Medulla oblongata (tissue), 1 donor: ENCODE data around the gene CERS6.

Experiments
- DNase-seq: peaks from one replicate; pipeline ENCODE4 v3.0.0-alpha.2; 2015; ENCODE audit errors: extremely low spot score

The CERS6 gene

DNA sequence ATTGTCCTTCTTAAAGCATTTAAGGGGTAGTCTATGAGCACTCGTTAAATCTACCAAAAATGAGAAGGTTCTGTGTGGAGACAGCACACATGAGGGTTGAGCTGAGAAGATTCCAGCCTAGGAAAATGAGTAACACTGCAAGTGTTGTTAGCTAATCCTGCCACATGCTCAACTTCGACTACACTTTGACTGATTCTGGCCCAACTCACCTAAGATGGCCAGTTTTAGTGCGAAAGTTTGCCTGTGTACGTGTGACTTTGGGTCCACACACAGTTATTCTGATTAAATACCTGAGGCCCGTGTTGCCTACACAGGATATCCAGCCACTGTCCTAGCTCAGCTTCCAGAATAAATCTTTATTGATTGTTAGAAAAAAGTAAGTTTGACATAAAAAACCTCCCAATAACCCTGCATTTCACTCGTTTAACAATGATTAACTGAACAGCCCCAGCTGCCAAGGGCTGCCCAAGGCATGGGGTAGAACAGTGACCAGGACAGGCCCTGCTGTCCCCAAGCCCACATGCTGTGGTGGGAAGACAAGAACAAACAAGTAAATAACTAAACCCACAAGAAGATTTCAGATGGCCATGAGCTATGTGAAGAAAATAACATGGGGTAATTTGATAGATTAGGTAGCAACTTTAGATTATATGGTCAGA is 14.7 kb upstream of the CERS6 start:
- DNase-seq = no peak

DNA sequence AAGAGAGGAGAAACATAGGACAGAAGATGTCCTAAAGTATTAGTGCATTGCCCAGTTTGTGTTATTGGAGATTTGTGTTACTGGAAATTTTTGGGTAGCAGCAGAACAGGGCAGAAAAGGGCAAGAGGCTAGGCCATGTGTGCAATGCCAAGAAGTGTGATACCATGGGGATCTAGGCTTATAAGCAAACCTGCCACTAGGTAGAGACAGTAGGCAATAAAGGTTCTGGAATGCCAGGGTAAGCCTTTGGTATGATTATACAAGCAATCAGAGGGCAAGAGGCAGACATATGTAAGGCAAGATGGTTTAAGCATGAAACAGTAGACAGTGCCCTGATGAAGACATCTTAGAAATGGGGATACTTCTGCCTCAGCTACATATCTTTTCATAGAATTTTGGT is 12.3 kb upstream of the CERS6 start:
- no peak for DNase-seq

DNA sequence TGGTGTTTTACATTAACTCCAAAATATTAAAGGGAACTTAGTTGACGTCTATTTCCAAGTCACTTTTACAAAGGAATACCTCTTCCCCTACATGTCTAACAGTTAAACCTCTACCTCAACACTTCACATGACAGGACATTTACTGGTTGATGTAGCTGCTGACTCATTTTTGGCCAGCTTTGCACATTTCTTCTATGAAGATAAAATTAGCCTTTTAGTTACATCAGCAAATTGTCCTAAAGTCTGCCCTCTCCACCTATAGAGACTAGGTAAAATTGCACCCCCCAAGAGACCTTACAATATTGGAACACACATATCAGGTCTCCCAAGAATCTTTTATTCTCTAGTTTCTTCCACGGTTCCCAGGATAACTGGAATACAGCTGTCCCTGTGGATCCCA is 10.1 kb upstream of the CERS6 start:
- no peak for DNase-seq

DNA sequence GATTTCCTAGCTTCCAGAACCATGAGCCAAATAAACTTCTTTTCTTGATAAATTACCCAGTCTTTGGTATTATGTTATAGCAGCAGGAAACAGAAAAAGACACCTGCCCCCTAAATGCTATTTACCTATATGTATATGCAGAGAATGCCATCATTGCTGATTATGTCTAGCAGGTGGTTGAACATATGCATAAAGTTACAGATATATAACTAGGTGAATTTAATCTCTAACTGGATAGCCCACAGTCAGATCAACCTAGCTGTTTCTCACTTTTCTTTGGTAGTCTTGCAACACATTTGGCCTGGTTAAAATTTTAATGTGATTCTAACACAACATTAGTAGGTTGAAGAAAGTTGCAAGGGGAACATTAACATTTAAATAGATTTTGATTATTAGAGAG is 7.1 kb upstream of the CERS6 start:
- no peak for DNase-seq

DNA sequence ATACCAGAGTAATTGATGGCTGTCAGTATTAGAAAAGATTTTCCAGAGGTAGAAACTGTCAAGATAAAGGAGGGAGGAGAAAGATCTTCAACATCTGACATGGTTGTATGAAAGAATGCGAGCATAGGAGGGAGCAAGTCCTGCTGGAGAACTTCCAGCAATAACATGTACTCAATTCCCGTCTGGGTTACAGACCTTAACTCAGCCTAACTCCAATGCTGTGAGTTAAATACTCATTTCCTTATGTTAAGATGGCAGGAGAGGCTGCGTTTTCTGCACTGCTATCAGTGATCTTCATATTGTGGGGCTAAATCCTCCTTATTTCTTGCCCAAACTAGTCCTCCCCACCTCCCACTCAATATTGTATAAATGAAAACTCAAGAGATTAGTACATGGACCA is 6.7 kb upstream of the CERS6 start:
- DNase-seq = no peak

DNA sequence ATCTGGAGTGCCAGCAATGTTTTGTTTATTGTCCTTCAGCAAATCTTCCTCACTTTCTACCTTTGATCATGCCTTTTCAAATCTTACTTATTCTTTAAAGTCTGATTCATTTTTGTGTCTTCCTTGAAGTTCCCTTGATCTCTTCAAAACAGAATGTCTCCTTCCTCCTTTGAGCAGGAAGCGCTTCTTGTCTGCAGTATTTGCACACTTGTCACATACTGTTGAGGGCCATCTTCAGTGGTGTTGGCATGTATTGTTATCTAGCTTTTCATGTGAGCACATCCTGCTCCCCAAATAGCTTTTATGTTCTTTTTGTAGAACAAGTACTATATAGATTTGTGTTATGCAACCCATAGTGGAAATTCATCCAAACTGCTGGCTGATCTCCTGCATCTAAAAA is 5.9 kb upstream of the CERS6 start:
- no peak for DNase-seq

DNA sequence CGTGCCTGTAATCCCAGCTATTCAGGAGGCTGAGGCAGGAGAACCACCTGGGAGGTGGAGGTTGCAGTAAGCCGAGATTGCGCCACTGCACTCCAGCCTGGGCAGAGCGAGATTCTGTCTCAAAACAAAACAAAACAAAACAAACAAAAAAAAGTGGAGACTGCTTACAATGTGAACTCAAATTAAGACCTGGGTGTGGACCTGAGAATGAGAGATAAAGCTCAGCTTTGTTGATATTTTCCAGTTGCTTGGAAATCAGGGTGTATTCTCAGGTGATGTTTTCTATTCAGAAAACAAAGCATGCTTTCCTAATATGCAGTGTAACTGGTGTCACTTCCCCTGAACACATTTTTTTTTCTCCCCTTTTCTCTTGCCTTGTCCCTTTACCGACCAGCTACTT is 5.3 kb upstream of the CERS6 start:
- no peak for DNase-seq

DNA sequence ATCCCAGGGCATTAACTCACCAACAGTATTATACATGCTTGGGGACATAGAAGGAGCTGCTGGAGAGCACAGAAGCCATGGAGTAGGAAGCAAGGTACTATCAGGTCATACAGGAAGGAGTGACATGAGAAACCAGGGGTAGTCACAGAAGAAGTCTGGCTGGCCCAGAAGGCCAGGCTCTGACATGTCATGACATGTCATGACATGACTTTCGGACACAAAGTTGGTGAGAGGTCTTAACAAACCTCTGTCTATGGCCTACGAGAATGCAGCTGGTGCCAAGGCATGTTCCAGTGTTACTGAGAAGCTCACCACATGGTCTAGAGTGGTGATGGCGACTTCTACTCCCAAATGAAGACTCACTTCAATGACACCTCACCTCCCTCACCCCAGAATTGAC is 3.3 kb upstream of the CERS6 start:
- DNase-seq = no peak

DNA sequence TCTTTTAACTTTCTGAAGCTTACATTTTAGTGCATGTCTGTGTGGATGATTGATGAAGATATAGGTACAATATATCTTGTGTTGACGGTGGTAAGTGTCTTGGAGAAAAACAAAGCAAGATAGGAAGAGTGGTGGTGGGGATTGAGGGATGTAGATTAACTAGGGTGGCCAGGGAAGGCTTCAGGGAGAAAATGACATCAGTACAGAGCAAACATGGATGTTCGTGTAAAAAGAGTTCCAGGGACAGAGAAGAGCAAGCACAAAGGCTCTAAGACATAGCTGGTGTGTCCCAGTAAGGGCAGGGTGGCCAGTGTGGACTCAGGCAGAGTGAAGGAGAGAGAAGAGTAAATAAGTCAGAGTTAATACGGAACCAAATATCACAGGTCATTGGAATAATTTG is 2.7 kb upstream of the CERS6 start:
- DNase-seq = no peak

DNA sequence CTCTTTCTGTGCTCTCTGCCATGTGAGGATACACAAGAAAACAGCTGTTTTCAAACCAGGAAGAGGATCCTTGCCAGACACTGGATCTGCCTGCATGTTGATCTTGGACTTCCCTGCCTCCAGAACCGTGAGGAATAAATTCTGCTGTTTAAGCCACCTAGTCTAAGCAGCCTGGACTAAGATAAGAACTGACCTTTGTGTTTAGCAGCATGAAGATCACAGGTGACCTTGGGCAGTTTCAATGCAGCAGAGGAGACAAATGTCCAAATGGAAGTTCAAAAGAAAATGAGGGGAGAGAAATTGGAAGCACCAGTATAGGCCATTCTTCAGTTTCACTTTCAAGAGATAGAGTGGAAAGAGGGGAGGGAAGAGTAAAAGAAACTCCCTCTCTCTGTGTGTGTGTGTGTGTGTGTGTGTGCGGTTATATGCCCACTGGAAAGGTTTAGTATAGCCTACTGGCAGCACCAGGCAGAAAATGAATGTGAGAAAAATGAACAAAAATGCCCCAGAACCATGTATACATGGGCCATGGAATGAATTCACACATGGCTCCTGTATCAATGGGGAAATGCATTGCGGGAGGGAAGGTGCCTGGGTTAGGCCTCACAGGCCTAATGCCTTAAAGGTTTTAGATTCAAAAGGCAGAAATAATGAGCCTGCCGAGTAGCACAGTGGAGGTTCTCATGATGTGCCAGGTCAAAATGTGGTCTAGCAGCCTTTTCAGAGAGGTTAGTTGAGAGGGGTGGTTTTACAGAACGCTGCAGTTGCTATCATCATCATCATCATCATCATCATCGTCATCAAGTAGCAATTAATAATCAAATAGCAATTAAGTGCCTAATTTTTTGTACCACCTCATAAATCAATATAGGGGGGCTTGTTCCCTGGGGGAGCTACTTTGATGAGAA is 1.1 kb upstream of the CERS6 start:
- no peak for DNase-seq

DNA sequence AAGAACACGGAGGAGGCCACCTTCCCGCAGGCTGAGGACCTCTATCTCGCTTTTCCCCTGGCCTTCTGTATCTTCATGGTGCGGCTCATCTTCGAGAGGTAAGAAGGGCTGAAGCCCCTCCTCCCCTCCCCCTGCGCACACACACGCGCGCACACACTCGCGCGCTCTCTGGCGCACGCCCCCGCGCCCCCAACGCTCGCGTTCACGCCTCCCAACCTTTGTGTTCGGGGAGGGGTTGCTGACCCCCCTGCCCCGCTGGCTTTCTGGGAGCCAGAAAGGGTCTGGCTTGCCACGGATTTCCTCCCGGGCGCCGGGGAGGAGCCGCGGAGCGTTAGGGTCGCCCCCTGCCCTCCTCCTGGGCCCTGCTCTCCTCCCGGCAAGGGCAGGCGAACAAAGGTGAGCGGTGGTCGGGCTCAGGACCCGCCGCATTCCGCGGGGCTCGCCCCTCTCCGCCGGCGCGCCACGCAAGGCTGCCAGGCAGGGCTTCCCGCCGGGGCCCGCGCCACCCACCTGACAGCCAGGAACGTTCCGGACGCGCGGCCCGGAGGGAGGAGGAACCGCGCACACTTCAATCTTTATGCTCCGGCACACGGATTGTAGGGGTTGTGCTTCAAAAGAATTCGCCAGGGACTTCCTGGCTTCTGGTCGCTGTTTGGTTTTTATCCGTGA is 583 bp downstream of the CERS6 start:
- DNase-seq = peak; percentile 49

DNA sequence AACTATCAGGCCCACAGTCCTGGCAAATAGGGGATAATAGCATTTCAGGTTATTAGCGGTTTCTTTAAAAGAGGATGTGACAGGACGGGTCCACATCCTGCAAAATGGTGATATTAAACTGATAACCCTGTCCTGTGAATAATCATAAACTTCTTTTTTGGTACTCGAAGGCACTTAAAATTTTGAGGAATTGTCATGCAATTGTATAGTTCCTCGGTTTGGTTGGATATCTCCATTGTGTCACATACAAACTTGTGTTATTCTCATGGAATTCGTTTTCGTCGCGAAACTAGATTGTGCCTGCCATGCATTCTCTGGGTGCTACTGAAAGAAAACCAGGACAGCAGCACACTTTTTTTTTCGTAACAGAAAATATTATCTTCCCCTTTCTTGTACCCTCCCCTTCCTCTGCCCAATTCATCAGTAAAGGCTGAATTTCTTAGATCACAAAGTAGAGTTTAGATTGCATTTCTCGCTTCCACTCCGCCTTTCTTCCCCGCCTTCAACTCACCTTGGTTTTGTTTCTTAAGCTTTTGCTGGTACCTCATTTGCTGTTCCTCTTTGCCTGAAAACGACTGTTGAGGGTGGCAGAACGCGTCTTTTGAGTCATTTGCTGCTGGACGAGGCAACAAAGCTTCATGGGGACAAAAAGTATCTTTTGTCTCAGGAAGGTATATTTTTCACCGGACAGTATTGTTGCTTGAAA is 1.3 kb downstream of the CERS6 start:
- peak; percentile 31 for DNase-seq

DNA sequence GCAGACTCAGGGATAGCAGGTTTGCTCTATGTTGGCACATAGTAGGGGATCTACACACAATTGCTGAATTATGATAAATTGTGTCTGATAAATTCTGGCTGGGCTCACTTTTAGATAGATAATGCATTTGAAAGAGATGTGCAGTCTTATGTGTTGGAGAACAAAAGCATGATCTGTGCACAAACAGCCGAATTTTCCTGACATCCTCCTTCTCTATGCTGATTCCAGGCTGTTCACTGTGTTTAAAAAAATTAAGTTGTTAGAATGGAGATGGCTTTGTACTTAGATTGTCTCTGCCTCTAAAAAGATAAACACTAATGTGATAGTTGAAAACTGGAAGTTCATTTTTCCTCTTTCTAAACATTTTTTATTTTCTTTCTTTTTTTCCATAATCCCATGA is 2.1 kb downstream of the CERS6 start:
- no peak for DNase-seq

DNA sequence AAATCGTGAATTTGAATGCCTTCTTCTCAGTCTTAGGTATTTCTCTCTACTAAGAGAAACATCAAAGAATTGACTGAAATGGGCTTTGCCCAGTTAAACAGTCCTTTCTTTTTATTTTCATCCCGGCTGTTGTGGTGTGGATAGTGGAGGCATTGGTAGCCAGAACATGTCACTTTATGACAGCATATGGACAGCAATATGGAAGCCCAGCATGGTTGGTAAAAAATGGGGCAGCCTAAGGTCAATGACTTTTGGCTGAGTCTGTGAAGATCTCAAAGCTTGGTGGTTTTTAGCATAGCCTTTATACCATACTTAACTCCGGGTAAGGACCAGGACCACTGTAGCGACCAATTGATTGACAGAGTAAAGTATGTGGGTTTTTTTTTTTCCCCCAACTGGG is 3.2 kb downstream of the CERS6 start:
- no peak for DNase-seq

DNA sequence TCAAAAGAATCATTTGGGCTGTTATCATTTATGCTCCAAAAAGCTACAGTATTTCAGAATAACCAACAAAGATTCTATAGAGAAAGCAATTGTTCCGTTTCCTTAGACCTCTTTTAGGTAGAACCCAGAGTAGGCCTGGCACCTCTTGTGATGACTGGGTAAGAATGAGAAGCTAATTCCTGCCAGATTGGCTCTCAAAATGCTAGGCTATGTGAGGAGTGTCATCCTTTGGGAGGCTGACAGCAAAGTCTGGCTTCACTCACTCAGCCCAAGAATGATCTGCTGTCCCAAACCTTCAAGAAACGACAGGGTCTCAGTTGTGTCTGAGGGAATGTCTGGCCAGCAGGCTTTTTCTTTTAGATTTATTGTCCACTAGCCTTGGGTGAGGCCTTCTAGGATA is 4.5 kb downstream of the CERS6 start:
- DNase-seq = no peak

DNA sequence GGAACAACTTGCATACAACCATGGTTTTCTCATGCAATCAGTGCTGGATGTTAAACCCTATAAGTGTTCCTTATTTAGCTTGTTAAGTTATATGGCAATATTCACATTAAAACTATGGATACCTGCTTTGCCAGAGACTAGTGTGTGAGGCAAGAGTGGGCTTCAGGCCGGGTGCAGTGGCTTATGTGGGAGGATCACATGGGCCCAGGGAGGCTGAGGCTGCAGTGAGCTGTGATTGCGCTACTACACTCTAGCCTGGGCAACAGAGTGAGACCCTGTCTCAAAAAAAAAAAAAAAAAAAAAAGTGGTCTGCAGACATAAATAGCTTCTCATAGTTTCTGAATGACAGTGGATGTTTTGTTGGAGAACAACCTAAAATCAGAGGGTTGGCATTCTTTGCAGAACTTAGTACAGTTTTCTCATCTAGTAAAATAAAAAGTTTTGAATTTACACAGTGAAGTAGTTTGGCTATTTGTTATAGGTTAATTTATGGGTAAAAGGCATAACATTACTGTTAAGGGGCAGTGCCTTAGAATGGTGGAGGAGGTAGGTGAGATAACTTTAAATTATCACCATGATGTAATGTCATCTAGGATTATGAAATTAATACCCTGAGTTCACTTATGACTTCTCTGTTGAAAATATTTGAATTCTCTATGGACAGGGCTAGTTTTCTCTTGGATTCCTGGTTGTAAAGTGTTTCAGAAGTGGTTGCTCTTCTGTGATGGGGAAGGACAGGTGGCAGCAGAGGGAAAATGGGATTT is 5.3 kb downstream of the CERS6 start:
- no peak for DNase-seq

DNA sequence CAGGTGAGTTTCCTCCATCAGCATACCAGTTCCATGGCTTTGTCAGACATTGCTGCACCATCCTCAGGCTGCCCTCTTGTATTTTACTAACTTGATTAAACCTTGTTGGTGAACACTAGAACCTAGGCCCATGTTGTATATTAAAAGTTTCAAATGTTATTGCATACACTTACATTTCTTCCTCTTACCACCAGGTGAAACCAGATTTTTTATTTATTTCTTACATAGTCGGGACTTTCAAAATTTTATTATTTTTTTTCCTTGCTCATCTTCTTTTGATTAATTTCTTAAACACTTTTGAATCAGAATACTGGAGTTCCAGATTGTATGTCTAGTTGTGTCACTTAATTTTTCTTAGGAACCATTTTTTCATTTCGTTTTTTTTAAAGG is 5.9 kb downstream of the CERS6 start:
- no peak for DNase-seq

DNA sequence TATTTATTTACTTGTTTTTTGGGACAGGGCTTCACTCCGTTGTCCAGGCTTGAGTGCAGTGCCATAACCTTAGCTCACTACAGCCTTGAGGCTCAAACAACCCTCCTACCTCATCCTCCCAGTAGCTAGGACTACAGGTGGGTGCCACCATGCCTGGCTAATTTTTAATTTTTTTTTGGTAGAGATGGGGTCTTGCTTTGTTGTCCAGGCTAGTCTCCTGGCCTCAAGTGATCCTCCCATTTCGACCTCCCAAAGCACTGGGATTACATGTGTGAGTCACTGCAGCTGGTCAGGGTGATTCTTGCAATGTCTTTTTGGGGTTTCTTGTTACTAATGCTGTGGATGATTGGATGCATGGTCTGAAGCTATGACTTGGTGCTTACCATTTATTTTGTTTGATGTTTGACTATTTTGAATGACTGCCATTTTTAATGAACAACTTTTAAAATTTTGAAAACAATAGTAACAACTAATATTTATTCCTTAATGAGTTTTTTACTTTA is 6.5 kb downstream of the CERS6 start:
- no peak for DNase-seq

DNA sequence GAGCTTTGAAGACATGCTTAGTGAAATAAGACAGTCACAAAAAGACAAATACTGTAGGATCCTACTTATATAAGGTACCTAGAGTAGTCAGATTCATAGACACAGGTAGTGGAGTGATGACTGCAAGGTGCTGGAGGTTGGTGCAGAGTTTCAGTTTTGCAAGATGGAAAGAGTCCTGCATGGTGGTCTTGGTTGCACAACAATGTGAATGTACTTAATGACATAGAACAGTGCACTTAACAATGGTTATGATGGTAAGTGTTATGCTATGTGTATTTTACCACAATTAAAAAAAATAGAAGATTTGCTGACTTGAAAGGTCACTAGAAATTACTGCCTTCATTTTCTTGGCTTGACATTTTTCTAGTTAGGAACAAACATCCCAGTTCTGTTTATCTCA is 9.5 kb downstream of the CERS6 start:
- DNase-seq = no peak

DNA sequence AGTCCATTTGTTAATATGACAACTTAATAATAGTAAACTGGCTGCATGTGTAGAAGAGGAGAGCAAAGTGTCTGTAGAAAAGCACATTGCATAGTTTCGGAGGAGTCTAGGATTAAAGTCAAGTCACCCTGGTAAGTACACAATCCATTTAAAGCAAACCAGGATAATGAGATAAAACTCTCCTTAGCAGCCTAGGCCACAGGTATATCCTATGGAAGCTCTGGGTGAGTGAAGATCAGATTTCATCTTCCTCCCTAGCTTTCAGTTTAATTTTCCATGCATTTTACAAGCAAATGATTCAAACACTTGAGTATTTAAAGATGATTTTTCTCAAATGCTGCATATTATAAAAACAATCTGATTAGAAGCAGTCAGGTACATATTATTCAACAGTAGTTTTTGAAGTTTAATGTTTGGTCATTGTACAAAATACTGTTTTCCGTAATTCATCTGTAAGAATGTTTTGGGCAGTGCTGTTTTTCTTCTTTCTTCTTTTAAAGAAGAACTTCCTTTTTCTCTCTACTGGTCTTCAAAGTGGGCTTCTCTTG is 10.2 kb downstream of the CERS6 start:
- DNase-seq = no peak
